Ishikawa (cell line): ENCODE measurements around the gene EEPD1.

Source experiments
- CREB1 ChIP-seq: IDR thresholded peaks from 2 replicates; pipeline ENCODE4 v1.6.1; 2012; ENCODE audit warnings: low read depth
- EGR1 ChIP-seq: IDR thresholded peaks from 2 replicates; pipeline ENCODE4 v1.6.1; 2012
- EP300 ChIP-seq: IDR thresholded peaks from 2 replicates; pipeline ENCODE4 v1.6.1; 2012; ENCODE audit warnings: borderline replicate concordance
- MAX ChIP-seq: IDR thresholded peaks from 2 replicates; pipeline ENCODE4 v1.6.1; 2012
- TAF1 ChIP-seq: IDR thresholded peaks from 2 replicates; pipeline ENCODE4 v1.6.1; 2012; ENCODE audit warnings: low read depth, mild to moderate bottlenecking
- TCF12 ChIP-seq: IDR thresholded peaks from 2 replicates; pipeline ENCODE4 v1.6.1; 2012; ENCODE audit warnings: low read depth
- USF1 ChIP-seq: IDR thresholded peaks from 2 replicates; pipeline ENCODE4 v1.6.1; 2012

- TF ChIP-seq CREB1 (no peak), USF1 (no peak), EGR1 (no peak), TCF12 (no peak), MAX (no peak), EP300 (no peak), TAF1 (no peak)
Measured at GRCh38 chr7:36279926-36280315, 126.9 kb downstream of the EEPD1 start.
